DND-41 (cell line): Measurements from ENCODE around the gene PLSCR1.

Source experiments
- EZH2 ChIP-seq: IDR thresholded peaks from 3 replicates; pipeline ENCODE4 v1.6.1; 2012; ENCODE audit warnings: borderline replicate concordance, low read depth, mild to moderate bottlenecking, moderate library complexity, low read length, inconsistent platforms; ENCODE audit not compliant: severe bottlenecking
- TF ChIP-seq, protein P1 (sequence below): IDR thresholded peaks from 2 replicates; pipeline ENCODE4 v1.5.1; 2012; ENCODE audit warnings: borderline replicate concordance, low read length, moderate library complexity, mild to moderate bottlenecking; ENCODE audit not compliant: poor library complexity, severe bottlenecking; ENCODE audit errors: extremely low read depth

DNA sequence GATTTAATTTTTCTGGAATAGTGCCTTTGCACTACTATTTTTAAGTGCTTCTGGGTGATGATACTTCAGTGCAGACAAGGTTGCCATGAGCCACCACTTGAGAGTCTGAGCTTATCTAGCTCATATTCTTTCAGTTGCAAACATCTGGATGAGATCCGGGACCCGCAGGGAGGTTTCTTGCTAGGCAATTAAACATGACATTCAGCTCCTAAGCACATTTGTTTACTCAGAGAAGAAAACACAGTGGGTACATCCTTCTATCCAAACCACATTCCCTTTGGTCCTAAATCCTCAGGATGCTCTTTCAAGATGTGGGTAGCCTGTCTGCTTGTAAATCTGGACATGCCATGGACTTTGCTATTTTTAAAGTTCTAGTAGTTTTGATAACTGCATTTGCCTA lies 12.0 kb downstream of the PLSCR1 start:
- TF ChIP-seq, protein P1, sequence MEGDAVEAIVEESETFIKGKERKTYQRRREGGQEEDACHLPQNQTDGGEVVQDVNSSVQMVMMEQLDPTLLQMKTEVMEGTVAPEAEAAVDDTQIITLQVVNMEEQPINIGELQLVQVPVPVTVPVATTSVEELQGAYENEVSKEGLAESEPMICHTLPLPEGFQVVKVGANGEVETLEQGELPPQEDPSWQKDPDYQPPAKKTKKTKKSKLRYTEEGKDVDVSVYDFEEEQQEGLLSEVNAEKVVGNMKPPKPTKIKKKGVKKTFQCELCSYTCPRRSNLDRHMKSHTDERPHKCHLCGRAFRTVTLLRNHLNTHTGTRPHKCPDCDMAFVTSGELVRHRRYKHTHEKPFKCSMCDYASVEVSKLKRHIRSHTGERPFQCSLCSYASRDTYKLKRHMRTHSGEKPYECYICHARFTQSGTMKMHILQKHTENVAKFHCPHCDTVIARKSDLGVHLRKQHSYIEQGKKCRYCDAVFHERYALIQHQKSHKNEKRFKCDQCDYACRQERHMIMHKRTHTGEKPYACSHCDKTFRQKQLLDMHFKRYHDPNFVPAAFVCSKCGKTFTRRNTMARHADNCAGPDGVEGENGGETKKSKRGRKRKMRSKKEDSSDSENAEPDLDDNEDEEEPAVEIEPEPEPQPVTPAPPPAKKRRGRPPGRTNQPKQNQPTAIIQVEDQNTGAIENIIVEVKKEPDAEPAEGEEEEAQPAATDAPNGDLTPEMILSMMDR = no peak
- TF ChIP-seq EZH2 = no peak
